COLO668 (cell line): ENCODE measurements around the gene GTF2A1.
"Not testable (repeated sequence)": the region's sequence is repeated elsewhere in the genome, so short reads cannot be mapped to it uniquely, and the experiment has no call there.

Experiments used
- DNase-seq: peaks from one replicate; lab custom pipeline; 2025; ENCODE audit not compliant: unreplicated experiment; lab: John Stamatoyannopoulos, UW

The GTF2A1 gene

GRCh38 chr14:81233615-81234014, 12.9 kb upstream of the GTF2A1 start:
- DNase-seq: no peak

GRCh38 chr14:81231540-81231939, 10.8 kb upstream of the GTF2A1 start:
- DNase-seq: peak; percentile 63

GRCh38 chr14:81224222-81224621, 3.5 kb upstream of the GTF2A1 start:
- no peak for DNase-seq

- not testable (repeated sequence) for DNase-seq
Observed at GRCh38 chr14:81223788-81224187, 3.0 kb upstream of the GTF2A1 start.

DNA sequence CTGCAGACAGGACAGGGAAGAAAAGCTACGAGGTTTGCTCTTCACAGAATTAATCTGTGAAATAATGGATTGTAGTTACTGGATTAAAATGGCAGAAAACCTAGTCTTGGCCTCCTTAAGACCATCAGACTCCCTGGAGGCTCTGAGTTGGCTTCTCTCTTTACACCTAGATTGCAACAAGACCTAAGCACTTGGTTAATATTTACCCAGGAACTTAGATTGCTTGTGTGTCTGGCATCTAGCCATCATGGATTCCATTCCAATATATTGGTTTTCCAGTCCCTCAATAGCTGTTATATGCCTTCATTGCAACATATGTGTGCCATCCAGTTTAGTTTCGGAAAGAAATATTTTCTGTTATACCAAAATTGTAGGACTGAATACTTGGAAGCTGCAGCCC, 1.9 kb upstream of the GTF2A1 start:
- no peak for DNase-seq

DNA sequence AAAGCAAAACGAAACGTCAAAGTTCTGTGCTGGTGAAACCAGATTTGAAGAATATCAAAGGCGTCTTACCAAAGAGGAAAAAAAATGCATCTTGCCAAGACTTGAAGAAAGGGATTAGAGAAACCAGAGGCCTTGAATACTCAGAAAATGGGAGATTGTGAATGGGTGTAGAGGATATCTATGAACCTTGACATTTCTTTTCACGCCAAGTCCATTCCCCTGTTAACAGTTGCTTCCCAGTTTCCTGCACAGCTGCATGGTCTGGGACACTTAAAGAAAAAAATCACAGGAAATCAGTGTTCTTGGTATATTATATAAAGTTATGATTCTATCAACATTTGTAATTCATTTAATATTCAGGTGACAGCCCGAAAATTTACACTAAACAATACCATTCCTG, 1.4 kb upstream of the GTF2A1 start:
- DNase-seq: no peak

DNA sequence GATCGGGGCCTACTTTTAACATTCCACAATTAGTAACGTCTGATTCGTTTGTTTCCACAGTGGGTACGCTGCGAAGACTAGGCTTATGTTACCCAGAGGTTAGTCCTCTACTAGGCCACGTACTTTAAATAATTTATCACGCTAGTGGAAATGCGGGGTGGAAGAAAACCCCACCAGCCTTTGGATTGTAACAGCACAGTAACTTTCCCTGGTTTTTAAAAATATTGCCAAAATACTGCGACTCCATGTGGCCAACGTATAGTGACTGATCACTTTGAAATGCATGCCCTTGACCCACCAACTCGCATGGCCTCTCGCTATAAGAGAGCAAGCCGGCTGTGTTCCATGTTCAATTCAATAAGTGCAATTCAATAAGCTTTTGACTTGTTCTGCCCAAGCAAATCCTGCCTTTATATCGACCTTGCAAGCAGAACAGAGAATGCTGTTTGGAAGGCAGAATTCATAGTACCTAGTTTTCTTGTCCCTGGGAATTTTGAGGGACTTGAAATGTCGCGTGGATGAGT, 882 bp upstream of the GTF2A1 start:
- no peak for DNase-seq

DNA sequence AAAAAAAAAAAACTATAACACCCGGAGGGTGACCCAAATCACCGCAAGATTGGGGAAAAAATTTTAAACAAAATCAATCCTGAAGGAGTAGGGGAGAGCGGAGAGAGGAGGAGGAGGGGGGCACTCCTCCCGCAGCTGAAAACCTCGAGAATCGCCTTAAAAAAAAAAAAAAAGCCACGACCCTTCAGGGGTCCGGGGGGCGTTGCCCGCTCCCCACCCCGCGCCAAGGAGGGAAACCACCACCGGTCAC, 254 bp downstream of the GTF2A1 start:
- no peak for DNase-seq

DNA sequence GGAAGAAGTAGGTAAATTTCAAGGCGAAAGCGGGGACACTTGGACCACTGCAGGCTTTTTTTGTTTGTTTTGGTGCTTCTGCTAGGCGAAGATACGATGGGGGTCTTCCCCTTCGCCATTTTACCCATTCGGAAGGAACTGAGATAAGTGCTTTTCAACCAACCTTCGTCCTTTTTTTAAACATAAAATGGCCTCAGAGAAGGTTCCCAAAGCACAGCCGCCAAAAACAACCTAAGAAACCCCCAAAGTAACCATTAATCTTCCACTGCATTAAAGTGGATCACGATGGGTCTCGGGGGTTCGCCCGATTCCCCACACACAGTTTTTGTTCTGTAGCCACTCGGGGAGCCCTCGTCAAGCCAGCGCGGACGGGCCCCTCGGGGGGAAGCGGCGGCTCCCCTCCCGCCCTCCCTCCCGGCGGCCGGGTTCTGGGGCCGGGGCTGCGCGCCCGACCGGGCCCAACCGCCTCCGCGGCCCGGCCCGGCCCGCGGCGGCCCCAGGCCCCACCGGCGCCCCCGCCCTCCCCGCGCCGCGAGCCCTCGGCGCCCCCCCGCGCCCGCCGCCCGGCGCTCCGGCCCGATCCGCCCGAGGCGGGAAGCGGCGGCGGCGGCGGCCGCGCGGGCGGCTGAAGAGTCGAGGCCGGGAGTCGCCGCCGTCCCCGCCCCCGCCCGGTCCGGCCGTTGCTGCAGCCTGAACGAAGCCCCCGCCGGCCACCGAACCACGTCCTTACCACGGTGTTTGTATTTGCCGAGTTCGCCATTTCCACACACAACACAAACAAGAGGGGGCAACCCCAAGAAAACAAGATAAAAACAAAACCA, 790 bp downstream of the GTF2A1 start:
- DNase-seq: peak; percentile 81

DNA sequence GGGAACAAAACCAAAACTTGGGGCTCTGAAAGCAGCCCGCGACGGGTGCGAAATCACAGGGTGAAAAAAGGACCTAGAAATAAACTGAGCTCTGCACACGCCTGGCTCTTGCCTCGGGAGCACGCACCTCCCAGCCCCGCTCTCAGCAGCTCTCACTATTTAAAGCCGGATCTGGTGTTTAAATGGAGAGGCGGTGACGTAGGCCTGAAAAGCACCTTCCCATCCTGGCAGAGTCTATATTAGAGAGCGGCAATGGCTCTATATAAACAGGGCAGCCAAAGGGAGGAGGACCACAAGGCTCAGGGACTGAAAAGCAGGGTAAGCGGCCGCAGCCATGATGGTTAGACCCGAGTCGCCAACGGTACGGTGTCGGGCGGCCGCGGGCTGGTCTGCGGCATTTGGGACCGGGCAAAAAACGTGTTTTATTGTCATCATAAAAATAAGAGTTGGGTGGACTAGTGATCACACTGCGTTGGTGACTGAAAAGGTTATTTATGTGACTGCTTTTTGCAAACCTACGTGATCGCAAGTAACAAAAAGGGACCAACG, 1.5 kb downstream of the GTF2A1 start:
- peak; percentile 95 for DNase-seq

GRCh38 chr14:81211844-81212243, 8.9 kb downstream of the GTF2A1 start:
- DNase-seq: no peak

DNA sequence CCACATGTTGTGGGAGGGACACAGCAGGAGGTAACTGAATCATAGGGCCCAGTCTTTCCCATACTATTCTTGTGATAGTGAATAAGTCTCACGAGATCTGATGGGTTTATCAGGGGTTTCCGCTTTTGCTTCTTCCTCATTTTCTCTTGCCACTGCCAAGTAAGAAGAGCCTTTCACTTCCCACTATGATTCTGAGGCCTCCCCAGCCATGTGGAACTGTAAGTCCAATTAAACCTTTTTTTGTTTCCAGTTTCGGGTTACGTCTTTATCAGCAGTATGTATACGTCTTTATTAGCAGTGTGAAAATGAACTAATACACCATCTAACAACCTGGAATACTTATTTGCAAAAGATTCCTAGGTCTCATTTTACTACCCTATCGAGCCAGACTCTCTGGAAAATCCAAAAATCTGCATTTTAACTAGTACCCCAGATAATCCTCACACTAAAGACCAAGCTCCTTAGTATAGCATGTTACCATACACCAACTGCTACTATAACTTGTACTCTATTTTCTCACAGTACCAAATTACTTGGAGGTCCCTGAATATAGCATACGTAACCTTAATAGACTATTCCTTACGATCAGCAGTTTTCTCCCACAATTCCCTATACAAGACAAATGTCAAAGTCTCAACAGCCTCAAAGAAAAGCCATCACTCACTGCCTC, 11.5 kb downstream of the GTF2A1 start:
- DNase-seq: no peak

- no peak for DNase-seq
Observed at GRCh38 chr14:81208489-81208888, 12.3 kb downstream of the GTF2A1 start.

DNA sequence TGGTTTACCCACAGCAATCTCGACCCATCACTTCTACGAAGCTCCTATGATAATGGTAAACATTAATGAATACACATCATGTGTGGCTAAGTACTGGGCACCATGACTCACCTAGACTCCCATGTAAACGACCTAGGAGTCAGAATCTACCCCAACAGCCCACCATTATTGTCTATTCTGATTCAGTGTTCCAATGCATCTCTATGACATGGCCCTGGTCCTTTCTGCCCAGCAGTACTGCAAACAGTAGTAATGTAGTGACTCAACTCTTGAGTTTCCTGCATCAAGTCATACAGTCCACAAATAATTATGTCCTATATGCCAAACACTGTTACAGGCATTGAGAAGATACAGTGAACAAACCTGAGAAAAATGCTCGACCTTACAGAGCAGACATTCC, 14.6 kb downstream of the GTF2A1 start:
- no peak for DNase-seq

- no peak for DNase-seq
Observed at GRCh38 chr14:81205639-81206038, 15.1 kb downstream of the GTF2A1 start.

GRCh38 chr14:81200054-81200453, 20.7 kb downstream of the GTF2A1 start:
- DNase-seq: no peak

- DNase-seq: no peak
Observed at GRCh38 chr14:81199084-81199483, 21.7 kb downstream of the GTF2A1 start.

- DNase-seq: no peak
Observed at GRCh38 chr14:81198651-81199050, 22.1 kb downstream of the GTF2A1 start.

DNA sequence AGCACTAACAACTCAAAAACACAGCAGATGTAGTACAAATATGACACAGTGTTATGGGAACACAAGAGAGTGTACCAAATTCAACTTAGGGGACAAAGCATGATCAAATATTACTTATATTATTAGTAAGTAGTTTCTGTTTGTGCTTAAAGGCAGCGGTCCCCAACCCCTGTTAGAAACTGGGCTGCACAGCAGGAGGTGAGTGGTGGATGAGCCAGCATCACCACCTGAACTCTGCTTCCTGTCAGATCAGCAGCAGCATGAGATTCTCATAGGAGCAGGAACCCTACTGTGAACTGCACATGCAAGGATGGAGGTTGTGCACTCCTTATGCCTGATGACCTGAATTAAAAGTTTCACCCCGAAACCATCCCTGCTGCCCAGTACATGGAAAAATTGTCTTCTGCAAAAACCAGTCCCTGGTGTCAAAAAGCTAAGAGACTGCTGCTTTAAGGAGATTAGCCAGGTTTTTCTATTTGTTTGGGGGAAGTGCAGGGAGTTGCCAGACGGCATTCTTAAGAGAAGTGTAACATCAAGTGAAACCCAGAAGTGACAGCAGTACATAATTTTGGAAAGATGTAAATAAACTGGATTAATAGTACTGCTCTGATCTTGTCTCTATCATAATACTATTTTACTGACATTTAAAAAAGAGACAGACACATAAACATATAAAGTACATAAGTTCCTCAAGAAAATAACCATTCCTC, 26.7 kb downstream of the GTF2A1 start:
- DNase-seq: no peak

DNA sequence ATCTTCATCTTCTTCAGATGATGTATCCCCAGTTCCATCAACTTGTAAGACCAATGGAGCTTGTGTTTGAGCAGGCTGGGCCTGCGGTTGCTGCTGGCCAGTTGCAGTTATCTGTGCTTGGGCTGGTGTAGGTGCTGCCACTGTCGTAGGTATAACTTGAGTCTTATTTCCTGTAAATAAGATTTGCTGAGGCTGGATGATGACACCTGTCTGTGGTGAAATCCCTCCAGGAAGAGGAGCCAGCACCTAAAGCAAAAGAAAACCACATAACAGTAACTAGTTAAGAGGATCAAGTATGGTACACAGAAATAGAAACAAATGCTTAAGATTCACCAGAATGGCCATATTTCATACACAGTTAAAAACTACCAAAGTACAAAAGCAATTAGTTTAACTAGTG, 28.2 kb downstream of the GTF2A1 start:
- no peak for DNase-seq

DNA sequence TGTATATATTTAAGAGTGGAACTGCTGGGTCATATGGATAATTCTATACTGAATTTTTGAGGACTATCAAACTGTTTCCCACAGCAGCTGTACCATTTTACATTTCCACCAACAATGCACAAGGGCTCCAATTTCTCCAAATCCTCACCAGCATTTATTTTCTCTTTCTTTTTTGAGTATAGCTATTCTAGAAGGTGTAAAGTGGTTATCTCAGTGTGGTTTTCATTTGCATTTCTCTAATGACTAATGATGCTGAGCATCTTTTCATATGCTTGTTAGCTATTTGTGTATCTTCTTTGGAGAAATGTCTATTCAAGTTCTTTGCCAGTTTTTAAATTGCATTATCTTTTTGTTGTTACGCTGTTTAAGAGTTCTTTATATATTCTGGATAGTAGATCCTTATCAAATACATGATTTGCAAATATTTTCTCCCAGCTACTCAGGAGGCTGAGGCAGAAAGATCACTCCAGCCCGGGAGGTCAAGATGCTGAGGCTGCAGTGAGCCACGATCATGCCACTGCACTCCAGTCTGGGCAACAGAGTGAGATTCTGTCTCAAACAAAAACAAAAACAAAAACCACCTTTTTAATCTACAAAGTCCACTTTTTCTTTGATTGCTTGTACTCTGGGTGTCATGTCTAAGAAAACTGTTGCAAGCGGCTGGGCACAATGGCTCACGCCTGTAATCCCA, 32.8 kb downstream of the GTF2A1 start:
- no peak for DNase-seq
